Hepatocyte (in vitro differentiated cells): ENCODE results near the gene CBR3. TPM values are rescaled to one million over a fixed set of nuclear protein-coding genes. Genes with fewer than 3 reads are reported as not detected.

ENCODE experiments used
- DNase-seq: peaks from one replicate; pipeline ENCODE4 v3.0.0-alpha.2; 2016; ENCODE audit warnings: low spot score
- H2AFZ ChIP-seq: fragments of 200-600 bp; sonication (generic); 2 replicates; pipeline ENCODE4 v1.6.0; 2016; ENCODE audit warnings: antibody characterized with exemption, mild to moderate bottlenecking
- H3K27ac ChIP-seq: fragments of 200-600 bp; sonication (generic); 2 replicates; pipeline ENCODE4 v1.5.1; 2016; ENCODE audit warnings: mild to moderate bottlenecking
- H3K27me3 ChIP-seq: fragments of 200-600 bp; sonication (generic); 2 replicates; pipeline ENCODE4 v1.6.1; 2016
- H3K36me3 ChIP-seq: fragments of 200-600 bp; sonication (generic); replicated peaks from 2 replicates; pipeline ENCODE4 v1.5.1; 2016; ENCODE audit warnings: low read depth; ENCODE audit not compliant: insufficient read depth
- H3K4me1 ChIP-seq: fragments of 200-600 bp; sonication (generic); 2 replicates; pipeline ENCODE4 v1.5.1; 2016; ENCODE audit warnings: mild to moderate bottlenecking, moderate library complexity; ENCODE audit not compliant: insufficient read depth
- H3K4me2 ChIP-seq: fragments of 200-600 bp; sonication (generic); 2 replicates; pipeline ENCODE4 v1.6.0; 2016
- H3K4me3 ChIP-seq: fragments of 200-600 bp; sonication (generic); 2 replicates; pipeline ENCODE4 v1.5.1; 2016; ENCODE audit warnings: mild to moderate bottlenecking
- H3K79me2 ChIP-seq: fragments of 200-600 bp; sonication (generic); 2 replicates; pipeline ENCODE4 v1.6.0; 2017; ENCODE audit warnings: mild to moderate bottlenecking
- H3K9me2 ChIP-seq: fragments of 200-600 bp; sonication (generic); replicated peaks from 2 replicates; pipeline ENCODE4 v1.6.0; 2017; ENCODE audit warnings: mild to moderate bottlenecking; ENCODE audit not compliant: insufficient read depth
- H3K9me3 ChIP-seq: fragments of 200-600 bp; sonication (generic); 2 replicates; pipeline ENCODE4 v1.5.1; 2016; ENCODE audit warnings: low read depth, mild to moderate bottlenecking
- H4K20me1 ChIP-seq: fragments of 200-600 bp; sonication (generic); 2 replicates; pipeline ENCODE4 v1.6.0; 2016; ENCODE audit warnings: mild to moderate bottlenecking; ENCODE audit not compliant: insufficient read depth, poor library complexity, severe bottlenecking
- EZH2 ChIP-seq: fragments of 200-600 bp; sonication (generic); IDR thresholded peaks from 2 replicates; pipeline ENCODE4 v1.6.1; 2016; ENCODE audit warnings: antibody characterized with exemption, mild to moderate bottlenecking, borderline replicate concordance
- EZH2phosphoT487 ChIP-seq: fragments of 200-600 bp; sonication (generic); IDR thresholded peaks from one replicate; pipeline ENCODE4 v1.6.1; 2018; ENCODE audit warnings: antibody characterized with exemption, mild to moderate bottlenecking, low read depth, moderate library complexity; ENCODE audit not compliant: unreplicated experiment, severe bottlenecking
- WGBS: methylation state at CpG from one replicate; pipeline ENCODE4 v1.1.6; 2016; ENCODE audit warnings: low lambda C conversion rate; ENCODE audit errors: missing lambda C conversion rate; 5-methylcytosine and 5-hydroxymethylcytosine counted together
- polyA plus RNA-seq: library from polyadenylated mRNA; unstranded; fragments of >200 nt; fragmentation: Nextera tagmentation; extraction: Ambion mirVana; gene quantifications from 2 replicates; pipeline ENCODE4 v1.2.1, GENCODE V29; 2016
- total RNA-seq: library from RNA; depleted of rRNA; stranded (reverse); fragments of >200 nt; gene quantifications from 2 replicates; pipeline ENCODE4 v1.2.3, GENCODE V29; 2014
- TF ChIP-seq, protein P1 (sequence below): fragments of 200-600 bp; sonication (generic); IDR thresholded peaks from 2 replicates; pipeline ENCODE4 v1.5.1; 2016; ENCODE audit warnings: antibody characterized with exemption, mild to moderate bottlenecking; ENCODE audit not compliant: poor library complexity

CBR3 gene
- total and polyA plus RNA-seq, 2 experiments from 2014 or later: 0.22 to 1.7 TPM

- peak; percentile 73 for DNase-seq
- Histone ChIP-seq H3K4me3 (no peak overlapping the region), H3K9me2 (no peaks in the 10 kb centered on the region), H3K27me3 (no peaks in the 10 kb centered on the region), H3K4me1 (no peaks in the 10 kb centered on the region), H3K27ac (no peak overlapping the region), H3K36me3 (no peaks in the 10 kb centered on the region), H2AFZ (no peak overlapping the region), H3K79me2 (no peaks in the 10 kb centered on the region), H3K4me2 (no peak overlapping the region), H3K9me3 (no peaks in the 10 kb centered on the region), H4K20me1 (no peaks in the 10 kb centered on the region)
- no peak for TF ChIP-seq EZH2
- TF ChIP-seq, protein P1, sequence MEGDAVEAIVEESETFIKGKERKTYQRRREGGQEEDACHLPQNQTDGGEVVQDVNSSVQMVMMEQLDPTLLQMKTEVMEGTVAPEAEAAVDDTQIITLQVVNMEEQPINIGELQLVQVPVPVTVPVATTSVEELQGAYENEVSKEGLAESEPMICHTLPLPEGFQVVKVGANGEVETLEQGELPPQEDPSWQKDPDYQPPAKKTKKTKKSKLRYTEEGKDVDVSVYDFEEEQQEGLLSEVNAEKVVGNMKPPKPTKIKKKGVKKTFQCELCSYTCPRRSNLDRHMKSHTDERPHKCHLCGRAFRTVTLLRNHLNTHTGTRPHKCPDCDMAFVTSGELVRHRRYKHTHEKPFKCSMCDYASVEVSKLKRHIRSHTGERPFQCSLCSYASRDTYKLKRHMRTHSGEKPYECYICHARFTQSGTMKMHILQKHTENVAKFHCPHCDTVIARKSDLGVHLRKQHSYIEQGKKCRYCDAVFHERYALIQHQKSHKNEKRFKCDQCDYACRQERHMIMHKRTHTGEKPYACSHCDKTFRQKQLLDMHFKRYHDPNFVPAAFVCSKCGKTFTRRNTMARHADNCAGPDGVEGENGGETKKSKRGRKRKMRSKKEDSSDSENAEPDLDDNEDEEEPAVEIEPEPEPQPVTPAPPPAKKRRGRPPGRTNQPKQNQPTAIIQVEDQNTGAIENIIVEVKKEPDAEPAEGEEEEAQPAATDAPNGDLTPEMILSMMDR: peak; percentile 75
- WGBS: 46% methylated on average over 9 of the region's 9 CpGs
Observed at GRCh38 chr21:36125512-36126207, 9.2 kb upstream of the CBR3 start.

- Histone ChIP-seq H3K9me3 (no peaks in the 10 kb centered on the region), H3K79me2 (no peaks in the 10 kb centered on the region), H4K20me1 (no peaks in the 10 kb centered on the region), H3K36me3 (no peaks in the 10 kb centered on the region), H2AFZ (no peak overlapping the region), H3K4me1 (no peaks in the 10 kb centered on the region), H3K9me2 (no peaks in the 10 kb centered on the region), H3K27me3 (no peaks in the 10 kb centered on the region), H3K4me3 (no peak overlapping the region), H3K4me2 (no peak overlapping the region), H3K27ac (no peak overlapping the region)
- DNase-seq: no peak
- TF ChIP-seq EZH2 (no peak), EZH2phosphoT487 (no peak)
- TF ChIP-seq, protein P1: no peak
Observed at GRCh38 chr21:36126208-36126565, 8.7 kb upstream of the CBR3 start.

GRCh38 chr21:36126621-36127110, 8.2 kb upstream of the CBR3 start:
- Histone ChIP-seq H3K9me3 (no peaks in the 10 kb centered on the region), H3K36me3 (no peaks in the 10 kb centered on the region), H3K79me2 (no peaks in the 10 kb centered on the region), H3K4me1 (no peaks in the 10 kb centered on the region), H2AFZ (no peak overlapping the region), H3K4me2 (no peak overlapping the region), H4K20me1 (no peaks in the 10 kb centered on the region), H3K9me2 (no peaks in the 10 kb centered on the region), H3K4me3 (no peak overlapping the region), H3K27ac (no peak overlapping the region), H3K27me3 (no peaks in the 10 kb centered on the region)
- WGBS: 89% methylated on average over 5 of the region's 5 CpGs
- TF ChIP-seq EZH2phosphoT487 (no peak), EZH2 (no peak)
- TF ChIP-seq, protein P1: no peak
- DNase-seq: no peak

DNA sequence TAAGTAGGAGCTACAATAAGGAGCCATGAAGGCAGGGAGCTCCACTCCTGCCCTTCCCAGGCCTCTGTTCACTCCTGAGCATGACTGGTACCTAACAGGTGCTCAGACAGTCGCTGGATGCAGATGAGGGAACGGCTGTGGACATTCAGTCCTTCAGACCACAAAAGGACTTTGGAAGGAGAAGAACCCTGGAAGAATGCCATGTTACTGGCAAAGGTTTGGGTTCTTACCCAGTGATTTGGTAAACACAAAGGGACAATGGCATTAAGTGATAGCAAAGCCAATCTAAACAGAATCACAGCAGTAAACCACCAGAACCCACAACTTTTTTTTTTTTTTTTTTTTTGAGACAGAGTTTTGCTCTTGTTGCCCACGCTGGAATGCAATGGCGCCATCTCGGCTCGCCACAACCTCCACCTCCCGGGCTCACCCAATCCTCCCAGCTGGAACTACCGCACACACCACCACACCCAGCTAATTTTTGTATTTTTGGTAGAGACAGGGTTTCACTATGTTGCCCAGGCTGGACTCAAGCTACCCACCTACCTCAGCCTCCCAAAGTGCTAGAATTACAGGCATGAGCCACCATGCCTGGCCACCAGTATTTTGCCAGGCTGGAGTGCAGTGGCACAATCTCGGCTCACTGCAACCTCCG, 7.5 kb upstream of the CBR3 start:
- H2AFZ ChIP-seq: no peak overlapping the region
- no peaks in the 10 kb centered on the region for H3K4me1 ChIP-seq
- WGBS: 81% methylated on average over 10 of the region's 10 CpGs
- no peak overlapping the region for H3K4me3 ChIP-seq
- no peaks in the 10 kb centered on the region for H3K27me3 ChIP-seq
- no peaks in the 10 kb centered on the region for H3K79me2 ChIP-seq
- H3K4me2 ChIP-seq: no peak overlapping the region
- no peak overlapping the region for H3K27ac ChIP-seq
- no peaks in the 10 kb centered on the region for H3K36me3 ChIP-seq
- H4K20me1 ChIP-seq: no peaks in the 10 kb centered on the region
- H3K9me3 ChIP-seq: no peaks in the 10 kb centered on the region
- no peak for TF ChIP-seq EZH2
- TF ChIP-seq EZH2phosphoT487: no peak
- TF ChIP-seq, protein P1: no peak
- H3K9me2 ChIP-seq: no peaks in the 10 kb centered on the region
- DNase-seq: no peak
